ENCODE results near the gene SNTA1. TPM values are rescaled to one million over a fixed set of nuclear protein-coding genes. Genes with fewer than 3 reads are reported as not detected.
"Not testable (repeated sequence)": the region's sequence is repeated elsewhere in the genome, so short reads cannot be mapped to it uniquely, and the experiment has no call there.

SNTA1 gene
- total RNA-seq, 1 donor from 2014 or later: 68.1 TPM

- Mint-ChIP-seq H3K4me3 (ENCODE audit: unreplicated experiment) (no peak overlapping the region), H3K27me3 (ENCODE audit: low read depth) (no peaks in the 10 kb centered on the region), H3K9me3 (ENCODE audit: low read depth) (no peaks in the 10 kb centered on the region), H3K4me1 (ENCODE audit: low read depth) (peaks cover 37% of the 10 kb centered on the region), H3K27ac (ENCODE audit: unreplicated experiment) (peak overlapping the region; percentile 79), H3K36me3 (ENCODE audit: low read depth) (peaks cover 5% of the 10 kb centered on the region)
- TF ChIP-seq CTCF (IDR thresholded peaks at IDR 0.05): no peak
- DNase-seq (ENCODE audit: low spot score): no peak
Measured at GRCh38 chr20:33433465-33434234, 9.9 kb downstream of the SNTA1 start.

DNA sequence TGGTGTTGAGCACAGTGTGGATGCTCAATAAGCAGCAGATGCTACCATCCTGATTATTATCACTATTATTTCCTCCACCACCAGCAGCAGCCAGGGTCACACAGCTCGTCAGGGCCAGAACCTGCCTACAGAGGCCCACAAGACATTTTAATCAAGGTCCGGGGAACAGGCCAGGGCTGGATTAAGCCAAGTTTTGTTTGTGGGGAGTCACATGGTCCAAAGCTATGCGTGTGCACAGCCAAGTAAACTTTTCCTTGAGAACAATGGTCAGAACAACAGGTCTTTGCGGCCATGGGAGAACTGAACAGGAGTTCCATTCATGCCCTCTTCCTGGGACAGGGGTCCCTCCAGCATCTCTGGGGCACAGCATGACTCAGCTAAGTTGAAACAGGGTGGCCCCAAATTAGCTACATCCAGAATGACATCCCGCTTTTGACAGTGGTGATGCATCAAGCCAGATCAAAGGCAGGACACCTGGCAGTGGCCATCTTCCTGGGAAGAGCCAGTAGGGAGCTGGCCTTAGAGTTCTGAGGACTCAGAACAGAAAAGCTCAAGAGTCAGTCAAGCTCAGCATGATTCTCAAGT is 11.7 kb downstream of the SNTA1 start:
- Mint-ChIP-seq H3K4me3 (ENCODE audit: unreplicated experiment) (no peak overlapping the region), H3K4me1 (ENCODE audit: low read depth) (peaks cover 20% of the 10 kb centered on the region), H3K36me3 (ENCODE audit: low read depth) (peaks cover 5% of the 10 kb centered on the region), H3K27me3 (ENCODE audit: low read depth) (no peaks in the 10 kb centered on the region), H3K27ac (ENCODE audit: unreplicated experiment) (peak overlapping the region; percentile 5), H3K9me3 (ENCODE audit: low read depth) (no peaks in the 10 kb centered on the region)
- DNase-seq (ENCODE audit: low spot score): no peak
- no peak for TF ChIP-seq CTCF (IDR thresholded peaks at IDR 0.05)

GRCh38 chr20:33423875-33424274 is 19.7 kb downstream of the SNTA1 start:
- Mint-ChIP-seq H3K4me1 (ENCODE audit: low read depth) (peaks cover 26% of the 10 kb centered on the region), H3K27ac (ENCODE audit: unreplicated experiment) (peak overlapping the region; percentile 85)
- not testable (repeated sequence) for H3K27me3 Mint-ChIP-seq (ENCODE audit: low read depth); DNase-seq (ENCODE audit: low spot score); H3K4me3 Mint-ChIP-seq (ENCODE audit: unreplicated experiment); H3K9me3 Mint-ChIP-seq (ENCODE audit: low read depth); H3K36me3 Mint-ChIP-seq (ENCODE audit: low read depth)

- Mint-ChIP-seq H3K4me3 (ENCODE audit: unreplicated experiment) (no peak overlapping the region), H3K9me3 (ENCODE audit: low read depth) (no peaks in the 10 kb centered on the region), H3K27ac (ENCODE audit: unreplicated experiment) (peak overlapping the region; percentile 85), H3K4me1 (ENCODE audit: low read depth) (peaks cover 26% of the 10 kb centered on the region), H3K36me3 (ENCODE audit: low read depth) (peaks cover 2% of the 10 kb centered on the region), H3K27me3 (ENCODE audit: low read depth) (no peaks in the 10 kb centered on the region)
- DNase-seq (ENCODE audit: low spot score): no peak
- TF ChIP-seq CTCF (IDR thresholded peaks at IDR 0.05): no peak
Measured at GRCh38 chr20:33423141-33423834, 20.3 kb downstream of the SNTA1 start.

- Mint-ChIP-seq H3K9me3 (ENCODE audit: low read depth) (no peaks in the 10 kb centered on the region), H3K4me1 (ENCODE audit: low read depth) (peaks cover 24% of the 10 kb centered on the region), H3K4me3 (ENCODE audit: unreplicated experiment) (no peak overlapping the region), H3K27me3 (ENCODE audit: low read depth) (no peaks in the 10 kb centered on the region), H3K27ac (ENCODE audit: unreplicated experiment) (peak overlapping the region; percentile 0), H3K36me3 (ENCODE audit: low read depth) (peaks cover 9% of the 10 kb centered on the region)
- no peak for TF ChIP-seq CTCF (IDR thresholded peaks at IDR 0.05)
- no peak for DNase-seq (ENCODE audit: low spot score)
Measured at GRCh38 chr20:33419140-33419974, 24.2 kb downstream of the SNTA1 start.

Data from chondrocyte (in vitro differentiated cells).